Esophagus mucosa (tissue), 1 donor: ENCODE data around the gene TEAD1. TPM values are rescaled to one million over a fixed set of nuclear protein-coding genes. Genes with fewer than 3 reads are reported as not detected.
A peak's percentile ranks its signal among the peaks of the same experiment; 100 is the strongest.

Experiments used
- ATAC-seq: fragments of 200-7000 bp; cut with Tn5 transposase; one replicate; pipeline ENCODE4 v1.9.1; 2020
- total RNA-seq: library from RNA; stranded (reverse); gene quantifications from one replicate; pipeline ENCODE4 v1.2.4, GENCODE V29; 2023
- donor health status: DM: yes; HTN: yes; CAD: no.

TEAD1 gene
- total RNA-seq, 1 donor from 2014 or later, result 35.3 TPM

DNA sequence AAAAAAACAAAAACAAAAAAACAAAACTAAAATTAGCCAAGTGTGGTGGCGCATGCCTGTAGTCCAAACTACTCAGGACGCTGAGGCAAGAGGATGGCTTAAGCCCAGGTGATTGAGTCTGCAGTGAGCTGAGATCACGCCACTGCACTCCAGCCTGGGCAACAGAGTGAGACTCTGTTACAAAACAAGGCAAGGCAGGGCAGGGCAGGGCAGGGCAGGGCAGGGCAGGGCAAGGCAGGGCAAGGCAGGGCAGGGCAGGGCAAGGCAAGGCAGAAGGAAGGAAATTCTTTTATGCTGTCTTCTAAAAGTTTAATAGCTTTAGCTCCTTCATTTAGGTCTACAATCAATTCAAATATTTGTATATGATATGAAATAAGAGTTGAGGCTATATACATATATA, 284.8 kb downstream of the TEAD1 start:
- peak; percentile 94 for ATAC-seq

DNA sequence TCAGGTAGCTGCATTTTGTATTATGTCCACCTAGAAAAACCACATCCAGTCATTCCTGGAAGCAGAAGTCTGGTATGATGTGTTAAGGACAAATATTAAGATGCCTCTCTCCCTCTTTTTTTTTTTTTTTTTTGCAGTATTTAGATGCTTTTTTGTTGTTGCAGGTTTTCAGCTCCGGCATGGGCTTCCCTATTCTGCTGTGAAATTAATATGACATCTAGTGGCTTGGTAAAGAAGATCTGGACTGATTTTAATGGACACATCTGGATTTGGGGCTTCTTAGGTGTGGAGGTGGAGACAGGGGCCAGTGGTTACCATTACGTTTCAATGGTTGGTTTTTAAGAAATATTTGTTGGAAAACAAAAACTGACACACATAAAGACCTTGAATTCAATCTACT, 287.4 kb downstream of the TEAD1 start:
- ATAC-seq, result no peak

DNA sequence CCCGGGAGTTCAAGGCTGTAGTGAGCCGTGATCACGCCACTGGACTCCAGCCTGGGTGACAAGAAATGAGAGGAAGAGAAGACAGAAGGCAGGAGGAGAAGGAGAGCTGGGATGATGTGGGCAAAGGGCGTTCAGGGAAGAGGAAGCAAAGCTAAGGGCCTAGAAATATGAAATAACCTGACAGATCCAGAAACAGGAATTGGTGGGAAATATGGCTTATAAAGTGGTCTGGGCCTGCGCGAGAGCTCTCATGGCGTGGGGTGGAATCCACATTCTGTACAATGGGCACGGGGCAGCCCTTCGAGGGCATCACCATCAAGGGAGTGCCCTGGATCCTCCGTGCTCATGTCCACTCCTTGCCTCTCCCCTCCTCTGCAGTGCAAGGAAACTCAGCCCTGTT, 288.1 kb downstream of the TEAD1 start:
- no peak for ATAC-seq

DNA sequence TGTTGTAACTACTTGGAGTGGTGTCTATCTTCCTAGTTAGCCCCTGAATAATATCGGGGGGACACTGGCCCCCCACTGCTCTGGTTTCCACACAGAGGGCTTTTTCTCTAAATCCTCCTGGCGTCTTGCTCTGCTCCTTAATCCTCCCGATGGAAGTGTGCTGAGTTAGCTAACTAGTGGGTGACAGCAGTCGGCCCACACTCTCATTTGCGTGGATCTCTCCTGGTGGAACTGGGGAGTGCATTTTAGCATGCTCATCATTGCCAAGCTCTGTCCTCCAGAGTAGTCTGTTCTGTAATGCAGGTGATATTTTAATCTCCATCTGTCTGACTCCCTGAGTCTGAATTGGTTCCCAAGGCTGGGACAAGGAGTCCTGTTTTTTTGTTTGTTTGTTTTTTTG, 288.8 kb downstream of the TEAD1 start:
- ATAC-seq, result no peak

DNA sequence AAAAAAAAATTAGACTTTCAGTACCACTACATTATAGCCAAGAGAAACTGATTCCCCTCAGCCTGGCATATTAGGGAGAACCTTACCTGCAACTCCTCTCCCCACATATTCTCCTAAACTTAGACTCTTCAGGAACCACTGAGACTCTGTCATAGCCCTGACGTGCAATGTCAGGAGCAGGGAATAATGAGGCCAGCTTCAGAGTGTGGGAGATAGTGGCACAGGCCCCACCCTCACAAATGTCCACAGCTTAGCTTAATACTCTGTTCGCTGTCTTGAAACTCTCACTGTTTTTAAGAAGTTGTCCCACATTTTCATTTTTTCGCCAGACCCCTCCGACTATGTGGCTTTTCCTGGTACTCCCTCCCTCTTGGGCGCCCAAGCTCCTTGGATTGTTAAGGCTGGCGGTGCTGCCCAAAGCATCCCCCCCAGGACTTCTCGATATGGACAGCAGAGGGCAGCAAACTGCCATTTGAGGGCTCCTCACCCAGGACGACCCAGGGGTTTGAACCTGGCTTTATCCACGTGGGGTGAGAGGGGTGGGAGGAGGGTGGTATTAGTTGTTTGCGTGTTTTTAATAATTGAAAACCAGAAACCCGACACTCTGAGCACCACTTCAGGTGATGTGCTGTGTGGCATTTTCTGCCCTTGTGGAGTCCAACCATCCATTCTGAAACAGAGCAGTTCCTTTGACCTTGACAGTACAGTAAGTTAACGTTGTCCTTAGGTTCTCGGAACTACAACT, 289.7 kb downstream of the TEAD1 start:
- peak; percentile 72 for ATAC-seq

DNA sequence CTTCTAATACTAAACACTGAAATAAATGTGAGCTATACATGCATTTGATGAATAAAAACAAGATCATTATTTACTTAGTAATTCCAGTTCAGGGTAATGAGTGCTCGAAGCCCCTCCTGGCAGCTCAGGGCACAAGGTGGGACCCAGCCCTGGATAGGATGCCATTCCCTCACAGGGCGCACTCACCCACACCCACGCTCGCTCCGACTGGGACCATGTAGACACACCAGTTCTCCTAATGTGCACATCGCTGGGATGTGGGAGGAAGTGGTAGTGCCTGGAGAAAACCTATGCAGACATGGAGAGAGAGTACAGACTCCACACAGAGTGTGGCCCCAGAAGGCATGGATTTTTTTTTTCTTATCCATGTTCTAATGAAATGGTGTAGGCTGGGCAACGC, 290.4 kb downstream of the TEAD1 start:
- no peak for ATAC-seq

DNA sequence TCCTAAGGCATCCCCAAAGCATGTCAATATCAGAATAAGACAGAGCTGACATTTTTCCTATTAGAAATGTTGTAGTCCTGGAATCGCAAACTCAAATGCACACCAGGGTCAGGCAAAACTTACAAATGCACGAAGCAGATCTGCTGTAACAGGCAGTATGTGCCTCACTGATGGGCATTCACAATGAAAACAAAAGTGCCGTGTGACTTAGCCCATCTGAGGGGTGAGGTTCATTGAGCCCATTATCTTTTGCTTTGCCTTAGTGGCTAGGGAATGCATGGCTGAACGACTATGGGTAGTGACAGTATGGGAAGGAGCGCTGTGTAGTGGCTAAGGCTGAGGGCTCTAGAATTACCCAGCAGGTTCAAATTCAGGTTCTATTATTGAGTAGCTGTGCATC, 291.8 kb downstream of the TEAD1 start:
- no peak for ATAC-seq

DNA sequence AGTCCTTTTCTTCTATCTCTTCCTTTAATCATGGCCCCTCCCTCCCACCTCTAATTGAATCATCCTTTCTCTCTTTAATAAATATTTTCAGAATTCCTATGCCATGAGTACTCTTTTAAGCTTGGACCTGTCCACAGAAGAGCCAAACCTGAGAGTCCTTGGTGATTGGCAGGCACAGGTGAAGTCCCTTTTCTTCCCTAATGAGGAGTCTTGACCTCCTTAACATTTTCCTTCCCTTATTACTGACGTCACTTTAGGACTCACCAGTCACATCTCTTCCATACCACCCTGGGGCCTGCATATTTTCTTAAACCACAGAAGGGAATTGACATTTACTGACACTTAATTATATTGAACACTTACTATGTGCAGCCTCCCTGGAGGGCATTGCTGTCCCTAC, 293.9 kb downstream of the TEAD1 start:
- ATAC-seq, result no peak

DNA sequence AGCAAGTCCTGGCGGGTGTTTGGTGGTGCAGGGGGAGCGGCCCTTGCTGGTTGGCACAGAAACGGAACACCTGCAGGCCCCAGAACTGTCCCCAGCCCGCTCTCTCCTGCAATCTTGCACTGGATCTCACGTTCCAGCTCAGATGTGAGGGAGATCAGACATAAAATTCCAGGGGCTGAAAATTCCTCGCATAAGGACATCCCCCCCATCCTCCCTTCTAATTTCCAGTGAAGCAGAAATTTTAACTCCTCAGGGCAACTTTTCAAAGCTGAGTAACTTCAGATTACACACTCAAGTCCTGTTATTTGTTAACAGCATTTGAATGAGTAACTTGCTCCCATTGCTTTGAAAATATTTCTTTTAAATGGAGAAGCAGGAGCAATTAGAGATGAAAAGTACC, 294.6 kb downstream of the TEAD1 start:
- ATAC-seq, result no peak

DNA sequence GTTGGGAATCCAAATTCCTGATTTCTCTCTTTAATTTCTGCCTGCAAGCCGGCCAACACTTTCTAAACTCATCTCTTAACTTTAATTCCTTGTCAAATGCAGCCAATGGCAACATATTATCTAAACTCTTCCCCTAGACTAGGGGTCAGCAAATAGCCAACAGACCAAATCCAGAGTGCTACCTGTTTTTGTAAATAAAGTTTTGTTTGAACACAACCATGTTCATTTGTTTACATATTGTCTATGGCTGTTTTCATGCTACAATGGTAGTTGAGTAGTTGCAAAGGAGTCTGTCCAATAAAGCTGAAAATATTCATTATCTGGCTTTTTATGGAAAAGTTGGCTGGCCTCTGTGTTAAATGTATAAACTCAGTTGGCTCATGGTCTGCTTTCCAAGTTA, 297.7 kb downstream of the TEAD1 start:
- no peak for ATAC-seq

DNA sequence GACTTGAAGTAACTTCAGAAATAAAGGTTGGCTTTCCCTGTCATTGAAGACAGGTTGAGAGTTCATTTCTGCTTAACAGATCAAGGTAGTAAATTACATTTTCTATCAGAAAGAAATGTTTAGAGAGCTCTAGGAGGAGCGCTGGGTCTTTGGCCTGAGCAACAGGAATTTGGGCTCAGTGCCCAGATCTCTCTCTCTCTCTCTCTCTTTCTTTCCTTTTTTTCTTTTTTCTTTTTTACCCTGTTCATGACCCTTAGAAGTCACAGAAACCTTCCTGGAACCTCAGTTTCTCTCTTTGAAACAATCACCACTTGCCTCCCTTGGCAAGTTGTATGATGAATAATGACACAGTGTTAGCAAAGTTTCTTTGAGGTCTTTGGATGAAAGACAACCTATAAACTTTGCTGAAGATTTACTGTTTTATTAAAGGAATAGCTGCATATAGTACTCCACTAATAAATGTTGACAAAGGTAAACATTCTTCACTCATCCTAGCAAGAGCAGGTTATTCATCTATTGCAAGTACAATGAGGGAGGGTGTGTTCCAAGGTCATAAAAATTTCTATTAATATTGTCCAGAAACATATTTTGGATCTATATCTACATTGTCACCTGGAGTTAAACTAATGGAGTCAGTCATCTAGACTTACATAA, 299.4 kb downstream of the TEAD1 start:
- no peak for ATAC-seq

DNA sequence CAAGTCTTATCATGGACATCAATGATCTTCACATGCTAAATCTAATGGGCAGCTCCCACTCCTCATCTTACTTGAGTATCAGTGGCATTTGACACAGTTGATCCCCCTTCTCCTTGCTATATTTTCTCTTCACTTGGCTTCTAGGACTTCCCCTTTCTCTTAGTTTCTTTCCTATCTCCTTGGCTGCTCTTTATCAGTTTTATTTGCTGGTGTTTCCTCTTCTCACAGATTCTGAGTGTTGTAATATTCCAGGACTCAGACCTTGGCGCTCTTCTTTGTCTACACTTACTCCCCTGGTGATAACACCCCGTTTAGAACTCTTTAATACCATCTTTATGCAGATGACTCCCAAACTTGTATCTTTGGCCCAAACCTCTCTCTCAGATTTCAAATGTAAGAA, 301.0 kb downstream of the TEAD1 start:
- no peak for ATAC-seq

DNA sequence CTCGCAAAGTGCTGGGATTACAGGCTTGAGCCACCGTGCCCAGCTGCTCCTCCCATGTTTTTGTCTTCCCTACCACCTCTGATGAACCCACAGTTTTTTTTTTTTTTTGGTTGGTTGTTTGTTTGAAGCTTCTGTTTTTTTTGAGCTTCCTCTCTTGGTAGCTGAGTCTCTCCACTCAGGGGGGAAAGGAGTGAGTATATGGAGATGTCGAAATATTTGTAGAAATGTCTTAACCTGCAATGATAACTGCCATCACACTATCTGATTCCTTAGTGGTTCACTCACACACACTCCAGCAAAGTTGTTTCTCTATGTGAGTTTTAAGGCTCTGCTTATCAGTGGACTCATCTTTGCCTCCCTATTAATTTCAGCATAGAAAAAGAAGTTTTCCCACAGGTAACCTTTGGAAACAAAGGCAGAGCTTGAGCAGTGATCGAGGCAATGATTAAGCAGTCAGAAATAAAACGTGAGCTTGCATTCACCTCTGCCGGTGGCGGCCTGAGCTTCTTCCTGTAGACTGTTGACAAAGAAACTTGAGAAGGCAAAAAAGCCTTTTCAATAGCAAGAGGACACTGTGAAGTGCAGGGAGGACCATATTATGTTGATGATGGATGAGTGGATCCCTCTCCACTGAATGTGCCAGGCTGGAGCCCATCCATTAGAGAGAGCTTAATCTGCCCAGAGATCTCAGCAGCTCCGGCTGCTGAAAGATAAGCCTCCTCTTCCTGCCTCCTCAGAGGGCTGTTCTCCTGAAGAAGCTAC, 305.9 kb downstream of the TEAD1 start:
- no peak for ATAC-seq

DNA sequence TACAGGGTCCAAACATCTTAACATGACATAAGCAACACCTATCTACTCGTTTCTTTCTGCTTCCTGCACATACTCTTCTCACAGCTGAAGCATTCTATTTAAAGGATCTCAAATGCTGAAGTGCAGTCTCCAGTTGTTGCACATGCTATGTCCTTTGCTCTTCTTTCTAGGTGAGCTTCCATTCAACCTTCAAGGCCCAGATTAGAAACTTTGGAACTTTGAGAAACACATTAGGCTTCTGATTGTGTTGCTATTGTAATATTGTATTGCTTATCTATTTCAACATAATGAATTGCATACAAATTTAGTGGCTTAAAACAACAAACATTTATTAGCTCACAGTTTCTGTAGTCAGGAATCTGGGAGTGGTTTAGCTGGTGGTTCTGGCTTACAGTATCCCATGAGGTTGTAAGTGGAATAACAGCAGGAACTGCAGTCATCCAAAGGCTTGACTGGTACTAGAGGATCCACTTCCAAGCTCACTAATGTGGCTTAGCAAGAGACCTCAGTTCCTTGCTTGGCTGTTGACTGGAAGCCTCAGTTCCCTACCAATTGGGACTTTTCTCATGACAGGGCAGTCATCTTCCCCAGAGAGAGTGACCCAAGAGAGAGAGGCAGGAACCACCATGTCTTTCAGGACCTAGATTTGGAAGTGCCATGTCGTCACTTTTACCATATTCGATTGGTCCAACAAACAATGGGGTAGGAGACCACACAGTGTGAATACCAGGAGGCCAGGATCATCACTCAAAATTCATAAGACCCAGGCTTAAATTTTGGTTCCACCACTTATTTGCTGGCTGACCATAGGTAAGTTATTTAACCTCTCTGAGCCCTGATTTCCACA, 307.7 kb downstream of the TEAD1 start:
- peak; percentile 47 for ATAC-seq

DNA sequence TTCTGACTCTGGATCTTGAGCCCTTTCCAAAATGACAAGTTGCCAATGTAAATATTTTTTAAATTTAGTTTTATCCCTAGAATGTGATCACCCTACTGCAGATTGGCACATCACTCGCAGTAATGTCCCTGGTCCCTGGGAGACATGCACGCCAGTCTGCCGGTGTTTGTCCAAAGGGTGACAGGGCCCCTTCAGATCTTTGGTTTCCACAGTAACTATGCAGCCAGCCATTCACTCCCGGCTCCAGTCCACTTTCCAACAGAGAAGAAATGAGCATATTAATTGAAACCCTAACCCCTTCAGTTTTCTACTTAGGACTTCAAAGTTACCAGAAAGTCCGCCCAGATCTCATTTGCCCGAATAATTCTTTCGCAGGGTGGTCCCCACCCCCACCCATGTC, 309.1 kb downstream of the TEAD1 start:
- no peak for ATAC-seq

DNA sequence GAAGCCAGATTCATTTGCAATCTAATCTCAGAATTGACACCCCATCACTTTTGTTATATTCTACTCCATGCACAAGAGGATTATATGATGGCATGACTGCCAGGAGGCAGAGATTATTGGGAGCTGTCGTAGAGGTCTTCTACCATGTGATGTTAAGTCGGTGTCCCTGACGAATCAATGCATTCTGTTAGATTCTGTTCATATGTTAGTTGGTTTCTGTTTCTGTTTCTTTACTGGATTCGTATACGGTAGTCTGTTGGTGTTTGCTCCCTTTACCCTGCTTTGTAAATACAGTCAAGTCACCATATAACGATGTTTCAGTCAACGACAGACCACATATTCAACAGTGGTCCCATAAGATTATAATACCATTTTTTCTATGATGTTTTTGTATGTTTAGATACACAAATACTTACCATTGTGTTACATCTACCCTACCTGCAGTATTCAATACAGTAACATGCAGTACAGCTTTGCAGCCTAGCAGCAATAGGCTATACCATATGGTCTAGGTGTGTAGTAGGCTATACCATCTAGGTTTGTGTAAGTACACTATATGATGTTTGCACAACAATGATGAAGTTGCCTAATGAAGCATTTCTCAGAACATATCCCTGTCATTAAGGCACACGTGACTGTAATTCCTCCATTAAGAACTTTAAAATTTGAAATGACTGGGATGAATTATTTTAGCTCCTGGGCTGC, 312.1 kb downstream of the TEAD1 start:
- ATAC-seq, result no peak

DNA sequence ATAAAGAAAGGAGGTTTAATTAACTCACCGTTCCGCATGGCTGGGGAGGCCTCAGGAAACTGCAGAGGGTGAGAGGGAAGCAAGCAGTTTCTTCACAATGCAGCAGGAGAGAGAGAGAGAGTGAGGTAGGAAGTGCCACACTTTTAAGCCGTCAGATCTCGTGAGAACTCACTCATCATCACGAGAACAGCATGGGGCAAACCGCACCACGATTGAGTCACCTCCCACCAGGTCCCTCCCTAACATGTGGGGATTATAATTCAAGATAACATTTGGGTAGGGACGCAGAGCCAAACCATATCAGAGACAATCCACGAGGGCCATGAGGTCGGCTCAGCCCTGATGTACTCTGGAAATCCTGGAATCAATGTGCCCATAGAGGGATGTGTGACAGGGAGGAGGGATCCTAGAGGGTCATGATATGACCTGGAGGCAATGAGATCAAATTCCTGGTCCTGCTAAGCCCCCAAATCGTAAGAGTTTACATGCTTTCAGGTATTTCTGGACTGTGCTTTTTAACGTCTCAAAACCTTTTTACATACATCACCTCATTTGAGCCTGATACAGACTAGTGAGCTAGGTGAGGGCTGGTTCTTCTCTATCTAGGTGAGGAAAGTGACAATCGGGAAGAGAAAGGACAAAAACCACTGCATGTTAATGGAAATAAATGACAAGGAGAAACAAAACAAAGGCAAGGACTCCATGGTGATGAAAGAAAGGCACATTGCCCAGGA, 315.4 kb downstream of the TEAD1 start:
- peak; percentile 75 for ATAC-seq

DNA sequence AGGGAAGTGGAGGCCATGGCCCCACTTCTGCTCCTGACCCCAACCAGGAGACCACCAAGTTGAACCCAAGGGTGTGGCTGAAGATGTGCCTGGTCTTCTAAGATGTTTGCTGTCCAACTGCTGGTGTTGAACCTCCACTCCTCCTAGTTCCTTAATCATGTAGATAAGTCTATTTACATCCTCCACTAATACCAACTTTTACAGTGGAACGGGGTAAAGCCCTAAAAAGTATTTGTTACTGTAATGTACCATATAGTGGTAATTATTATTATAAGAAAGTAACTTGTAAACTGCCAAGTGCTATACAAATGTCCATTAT, 315.9 kb downstream of the TEAD1 start:
- ATAC-seq, result no peak

DNA sequence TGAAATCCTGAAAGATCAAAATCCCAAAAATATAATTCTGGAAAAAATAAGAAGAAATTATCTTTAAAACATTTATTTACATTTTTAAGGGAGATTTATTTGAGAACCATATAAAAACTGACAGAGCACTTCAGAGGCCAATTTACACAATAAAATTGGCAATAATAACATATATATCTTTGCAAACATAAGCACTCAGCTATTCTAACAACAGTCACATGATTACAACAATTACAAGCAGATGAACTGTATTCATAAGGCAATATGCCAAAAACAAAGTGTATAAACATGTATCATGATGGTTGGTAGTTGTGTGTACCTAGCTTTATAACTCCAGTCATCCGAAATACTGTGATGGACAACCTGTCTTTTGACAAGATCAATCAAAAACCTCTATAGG, 317.2 kb downstream of the TEAD1 start:
- no peak for ATAC-seq

DNA sequence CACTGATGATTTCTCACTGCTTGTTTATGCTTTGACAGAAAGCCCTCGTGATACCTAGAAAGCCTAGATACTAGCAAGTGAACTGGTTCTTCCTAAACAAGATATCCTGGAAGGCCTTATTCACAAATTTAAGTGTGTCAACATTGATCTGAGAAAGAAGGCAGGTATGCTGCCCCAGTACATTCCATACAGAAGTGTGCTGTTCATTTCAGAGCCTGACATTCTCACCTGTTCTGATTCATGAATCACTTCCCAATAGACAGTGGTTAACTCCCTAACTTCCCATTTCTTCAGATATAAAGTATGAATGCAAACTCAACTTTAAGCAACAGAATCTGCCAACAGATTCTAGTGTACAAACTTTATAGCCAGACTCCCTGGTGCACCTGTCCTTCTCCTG, 319.4 kb downstream of the TEAD1 start:
- peak; percentile 81 for ATAC-seq
